Colonic mucosa (tissue), 4 donors: ENCODE measurements around the gene TIAL1. TPM values are rescaled to one million over a fixed set of nuclear protein-coding genes. Genes with fewer than 3 reads are reported as not detected.

Experiments
- DNase-seq: peaks from one replicate; pipeline ENCODE4 v3.0.0-alpha.2; 2020
- H3K27ac ChIP-seq: fragments of 200-600 bp; one replicate; pipeline ENCODE4 v1.8.0; 2021
- H3K27me3 ChIP-seq: fragments of 200-600 bp; one replicate; pipeline ENCODE4 v1.8.0; 2021
- H3K36me3 ChIP-seq: fragments of 200-600 bp; one replicate; pipeline ENCODE4 v1.8.0; 2021
- H3K4me1 ChIP-seq: fragments of 200-600 bp; one replicate; pipeline ENCODE4 v1.8.0; 2021; ENCODE audit warnings: mild to moderate bottlenecking
- H3K4me3 ChIP-seq: fragments of 200-600 bp; one replicate; pipeline ENCODE4 v1.8.0; 2021
- H3K9ac ChIP-seq, 2 donors: one replicate each; pipeline ENCODE4 v1.7.0; 2013; ENCODE audit warnings: control low read depth in 2 of 2, low read depth in 2 of 2, low read length in 2 of 2
- H3K9me3 ChIP-seq: fragments of 200-600 bp; one replicate; pipeline ENCODE4 v1.8.0; 2021
- CTCF ChIP-seq: fragments of 200-600 bp; IDR thresholded peaks from one replicate; pipeline ENCODE4 v1.8.0; 2022; ENCODE audit warnings: antibody characterized with exemption, mild to moderate bottlenecking
- intact Hi-C: fragments of 100-400 bp; cut with DNase I; formaldehyde crosslinking; loops from one replicate; pipeline ENCODE4 v1.14.1; 2022
- total RNA-seq, 2 donors: library from RNA; stranded (reverse); fragmentation: NEBNext Ultra II Directional in 1 of 2; extraction: Animal tissue kit (Norgen Biotek cat#: 25700) in 1 of 2; gene quantifications; one replicate each; pipeline ENCODE4 v1.2.1, GENCODE V29; 2021
- donor health status: healthy.
- donor health status: DM: no; HTN: no; CAD: no.
- donor health status: DM: no; HTN: no; CAD: no.

The TIAL1 gene
- total RNA-seq, 2 donors from 2014 or later = 104 to 126 TPM

DNA sequence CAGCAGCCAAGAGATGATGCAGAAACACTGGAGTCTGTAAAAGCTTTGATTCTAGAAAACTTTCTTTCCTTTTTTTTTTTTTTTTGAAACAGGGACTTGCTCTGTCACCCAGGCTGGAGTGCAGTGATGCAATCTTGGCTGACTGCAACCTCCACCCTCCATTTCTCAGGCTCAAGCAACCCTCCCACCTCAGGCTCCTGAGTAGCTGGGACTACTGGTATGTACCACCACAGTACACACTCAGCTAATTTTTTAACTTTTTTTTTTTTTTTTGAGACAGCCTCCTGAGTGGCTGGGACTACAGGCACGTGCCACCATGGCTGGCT lies 37.4 kb upstream of the TIAL1 start:
- TF ChIP-seq CTCF = no peak
- Histone ChIP-seq H3K4me3 (no peak overlapping the region), H3K27me3 (no peaks in the 10 kb centered on the region), H3K9ac (no peak overlapping the region), H3K36me3 (no peaks in the 10 kb centered on the region), H3K27ac (no peak overlapping the region), H3K4me1 (no peaks in the 10 kb centered on the region), H3K9me3 (no peaks in the 10 kb centered on the region)
- intact Hi-C loops = no loop called here
- no peak for DNase-seq

- TF ChIP-seq CTCF = no peak
- Histone ChIP-seq H3K4me1 (no peaks in the 10 kb centered on the region), H3K9ac (no peak overlapping the region), H3K27ac (no peak overlapping the region), H3K36me3 (no peaks in the 10 kb centered on the region), H3K27me3 (no peaks in the 10 kb centered on the region), H3K9me3 (no peaks in the 10 kb centered on the region), H3K4me3 (no peak overlapping the region)
- intact Hi-C loops = no loop called here
- DNase-seq = no peak
These were observed 36.9 kb upstream of the TIAL1 start for GRCh38 chr10:119633538-119634218.

DNA sequence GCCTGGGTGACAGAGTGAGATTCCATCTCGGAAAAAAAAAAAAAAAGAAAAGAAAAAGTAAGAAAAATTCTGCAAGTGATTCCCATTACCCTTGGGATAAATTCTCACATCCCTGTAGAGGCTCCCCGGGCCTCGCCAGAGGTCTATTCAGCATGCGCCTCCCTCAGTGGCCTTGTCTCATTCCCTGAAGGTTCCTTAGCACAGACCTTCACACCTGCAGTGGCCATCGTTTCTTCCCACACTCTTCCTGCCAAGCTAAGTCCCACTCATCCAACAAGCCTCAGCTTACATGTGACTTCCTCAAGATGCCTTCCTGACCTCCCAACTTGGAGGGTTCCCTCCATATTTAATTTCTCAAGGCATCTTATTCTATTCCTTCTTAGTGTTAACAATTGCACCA lies 33.5 kb upstream of the TIAL1 start:
- intact Hi-C loops = no loop called here
- no peaks in the 10 kb centered on the region for H3K4me1 ChIP-seq
- H3K9ac ChIP-seq = no peak overlapping the region
- DNase-seq = no peak
- no peak overlapping the region for H3K4me3 ChIP-seq
- TF ChIP-seq CTCF = no peak
- no peaks in the 10 kb centered on the region for H3K36me3 ChIP-seq
- no peak overlapping the region for H3K27ac ChIP-seq
- no peaks in the 10 kb centered on the region for H3K9me3 ChIP-seq
- H3K27me3 ChIP-seq = no peaks in the 10 kb centered on the region

DNA sequence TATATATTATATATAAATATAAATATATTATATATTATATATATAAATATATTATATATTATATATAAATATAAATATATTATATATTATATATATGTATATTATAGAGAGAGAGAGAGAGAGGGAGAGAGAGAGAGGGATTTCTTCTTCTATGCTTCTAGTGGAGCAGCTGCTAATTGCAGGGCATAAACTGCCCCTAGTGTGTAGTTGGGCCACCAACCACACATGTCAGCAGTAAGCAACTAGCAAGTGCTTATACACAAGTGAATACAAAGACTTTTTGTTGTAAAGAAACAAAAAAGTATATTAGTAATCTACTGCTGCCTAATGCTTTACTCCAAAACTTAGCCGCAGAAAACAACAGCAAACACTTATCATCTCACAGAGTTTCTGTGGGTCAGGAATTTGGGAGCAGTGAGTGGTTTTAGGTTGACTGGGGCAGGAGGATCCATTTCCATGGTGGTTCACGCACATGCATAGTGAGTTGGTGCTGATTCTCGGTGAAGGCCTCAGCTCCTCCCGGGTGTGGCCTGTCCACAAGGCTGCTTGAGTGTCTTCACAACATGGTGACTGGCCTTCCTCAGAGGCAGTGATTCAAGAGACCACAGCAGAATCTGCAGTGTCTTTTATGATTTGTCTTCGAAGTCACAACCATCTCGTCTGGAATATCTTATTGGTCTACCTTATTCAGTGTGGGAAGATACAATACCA lies 29.0 kb upstream of the TIAL1 start:
- Histone ChIP-seq H3K27ac (no peak overlapping the region), H3K9me3 (no peaks in the 10 kb centered on the region), H3K4me3 (no peak overlapping the region), H3K9ac (no peak overlapping the region), H3K4me1 (no peaks in the 10 kb centered on the region), H3K36me3 (no peaks in the 10 kb centered on the region), H3K27me3 (no peaks in the 10 kb centered on the region)
- no peak for TF ChIP-seq CTCF
- no peak for DNase-seq
- intact Hi-C loops = no loop called here

DNA sequence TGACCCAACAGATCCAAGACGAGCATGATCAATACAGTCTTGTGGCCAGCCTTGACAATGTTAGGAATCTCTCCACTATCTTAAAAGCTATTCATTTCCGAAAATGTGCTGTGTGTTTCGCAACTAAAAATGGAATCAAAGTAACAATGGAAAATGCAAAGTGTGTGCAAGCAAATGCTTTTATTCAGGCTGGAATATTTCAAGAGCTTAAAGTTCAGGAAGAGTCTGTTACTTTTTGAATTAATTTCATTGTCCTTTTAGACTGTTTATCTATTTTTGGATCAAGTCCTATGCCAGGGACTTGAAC lies 24.3 kb upstream of the TIAL1 start:
- no peaks in the 10 kb centered on the region for H3K36me3 ChIP-seq
- no peak for TF ChIP-seq CTCF
- intact Hi-C loops = no loop called here
- H3K27ac ChIP-seq = no peak overlapping the region
- H3K4me3 ChIP-seq = no peak overlapping the region
- no peaks in the 10 kb centered on the region for H3K9me3 ChIP-seq
- H3K9ac ChIP-seq = no peak overlapping the region
- H3K4me1 ChIP-seq = no peaks in the 10 kb centered on the region
- no peaks in the 10 kb centered on the region for H3K27me3 ChIP-seq
- no peak for DNase-seq
